ENCODE measurements around the gene CROCC. TPM values are rescaled to one million over a fixed set of nuclear protein-coding genes. Genes with fewer than 3 reads are reported as not detected.

The CROCC gene
- total and polyA plus RNA-seq, 9 of the 15 experiments (the other 6 are each of a cell fraction or from before 2014, with no cell fraction given), result 0.17 to 15.4 (median 7.6) TPM

DNA sequence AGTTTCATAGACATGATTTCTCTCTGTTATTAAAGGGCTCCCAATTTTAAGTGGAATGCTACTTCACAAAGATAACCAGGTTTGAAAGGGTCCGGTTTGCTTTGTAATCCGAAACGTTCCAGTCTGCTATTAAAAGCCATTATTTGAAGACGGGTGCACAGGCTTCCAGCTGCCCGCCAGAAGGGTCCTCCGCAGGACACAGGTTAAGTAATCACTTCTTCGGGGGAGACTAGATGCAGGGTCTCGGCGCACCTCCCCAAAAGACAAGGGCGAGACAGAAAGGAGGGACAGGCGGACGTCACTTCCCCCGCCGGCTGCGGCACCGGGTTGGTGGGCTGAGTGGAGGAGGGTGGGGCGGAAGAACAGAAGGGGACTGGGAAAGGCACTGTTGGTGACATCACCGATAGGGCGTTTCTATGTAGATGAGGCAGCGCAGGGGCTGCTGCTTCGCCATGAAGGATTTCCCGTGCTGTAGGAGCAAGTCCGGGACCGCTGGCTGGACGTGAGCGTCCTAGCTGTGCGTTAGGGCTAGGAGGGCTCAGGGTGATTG lies 17.1 kb upstream of the CROCC start (continued):
- TF ChIP-seq EGR1 (conservative IDR thresholded peaks at IDR 0.05) (no peak), ZNF165 (CRISPR knock-in tag; IDR thresholded peaks at IDR 0.05; ENCODE audit: borderline replicate concordance) (peak; percentile 65; the same call in 1 of the 2 replicates), LCOR (CRISPR knock-in tag; IDR thresholded peaks at IDR 0.05) (no peak), ZNF408 (CRISPR knock-in tag; IDR thresholded peaks at IDR 0.05; ENCODE audit: low read depth) (no peak), STAT5B (CRISPR knock-in tag; IDR thresholded peaks at IDR 0.05) (no peak), ERF (CRISPR knock-in tag; IDR thresholded peaks at IDR 0.05) (no peak), ELF1 (tag; IDR thresholded peaks at IDR 0.05) (no peak), NFIX (CRISPR knock-in tag; IDR thresholded peaks at IDR 0.05; ENCODE audit: low read depth) (no peak), ZKSCAN3 (CRISPR knock-in tag; IDR thresholded peaks at IDR 0.05) (no peak), ZNF134 (CRISPR knock-in tag; conservative IDR thresholded peaks at IDR 0.05) (no peak), NCOA2 (IDR thresholded peaks at IDR 0.05; ENCODE audit: partially characterized antibody in 2 of 2) (no peak), SRF (CRISPR knock-in tag; IDR thresholded peaks at IDR 0.05) (peak in 1 of 2 experiments; percentile 17; a peak in 1 of 4 replicates), ZNF699 (CRISPR knock-in tag; IDR thresholded peaks at IDR 0.05; ENCODE audit: insufficient replicate concordance) (no peak)
- TF ChIP-seq, protein P1, sequence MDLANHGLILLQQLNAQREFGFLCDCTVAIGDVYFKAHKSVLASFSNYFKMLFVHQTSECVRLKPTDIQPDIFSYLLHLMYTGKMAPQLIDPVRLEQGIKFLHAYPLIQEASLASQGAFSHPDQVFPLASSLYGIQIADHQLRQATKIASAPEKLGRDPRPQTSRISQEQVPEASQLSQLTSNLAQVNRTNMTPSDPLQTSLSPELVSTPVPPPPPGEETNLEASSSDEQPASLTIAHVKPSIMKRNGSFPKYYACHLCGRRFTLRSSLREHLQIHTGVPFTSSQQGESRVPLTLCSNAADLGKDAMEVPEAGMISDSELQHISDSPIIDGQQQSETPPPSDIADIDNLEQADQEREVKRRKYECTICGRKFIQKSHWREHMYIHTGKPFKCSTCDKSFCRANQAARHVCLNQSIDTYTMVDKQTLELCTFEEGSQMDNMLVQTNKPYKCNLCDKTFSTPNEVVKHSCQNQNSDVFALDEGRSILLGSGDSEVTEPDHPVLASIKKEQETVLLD (IDR thresholded peaks at IDR 0.05), result no peak
- TF ChIP-seq, protein P2, sequence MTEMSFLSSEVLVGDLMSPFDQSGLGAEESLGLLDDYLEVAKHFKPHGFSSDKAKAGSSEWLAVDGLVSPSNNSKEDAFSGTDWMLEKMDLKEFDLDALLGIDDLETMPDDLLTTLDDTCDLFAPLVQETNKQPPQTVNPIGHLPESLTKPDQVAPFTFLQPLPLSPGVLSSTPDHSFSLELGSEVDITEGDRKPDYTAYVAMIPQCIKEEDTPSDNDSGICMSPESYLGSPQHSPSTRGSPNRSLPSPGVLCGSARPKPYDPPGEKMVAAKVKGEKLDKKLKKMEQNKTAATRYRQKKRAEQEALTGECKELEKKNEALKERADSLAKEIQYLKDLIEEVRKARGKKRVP (CRISPR knock-in tag; IDR thresholded peaks at IDR 0.05), result 0 out of 2 replicates have a peak, but pooled peaks have one; percentile 39
- TF ChIP-seq, protein P3, sequence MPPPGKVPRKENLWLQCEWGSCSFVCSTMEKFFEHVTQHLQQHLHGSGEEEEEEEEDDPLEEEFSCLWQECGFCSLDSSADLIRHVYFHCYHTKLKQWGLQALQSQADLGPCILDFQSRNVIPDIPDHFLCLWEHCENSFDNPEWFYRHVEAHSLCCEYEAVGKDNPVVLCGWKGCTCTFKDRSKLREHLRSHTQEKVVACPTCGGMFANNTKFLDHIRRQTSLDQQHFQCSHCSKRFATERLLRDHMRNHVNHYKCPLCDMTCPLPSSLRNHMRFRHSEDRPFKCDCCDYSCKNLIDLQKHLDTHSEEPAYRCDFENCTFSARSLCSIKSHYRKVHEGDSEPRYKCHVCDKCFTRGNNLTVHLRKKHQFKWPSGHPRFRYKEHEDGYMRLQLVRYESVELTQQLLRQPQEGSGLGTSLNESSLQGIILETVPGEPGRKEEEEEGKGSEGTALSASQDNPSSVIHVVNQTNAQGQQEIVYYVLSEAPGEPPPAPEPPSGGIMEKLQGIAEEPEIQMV (tag; conservative IDR thresholded peaks at IDR 0.05; ENCODE audit: low read depth), result no peak
- TF ChIP-seq, protein P4, sequence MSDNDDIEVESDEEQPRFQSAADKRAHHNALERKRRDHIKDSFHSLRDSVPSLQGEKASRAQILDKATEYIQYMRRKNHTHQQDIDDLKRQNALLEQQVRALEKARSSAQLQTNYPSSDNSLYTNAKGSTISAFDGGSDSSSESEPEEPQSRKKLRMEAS (CRISPR knock-in tag; IDR thresholded peaks at IDR 0.05), result no peak
- TF ChIP-seq, protein P5, sequence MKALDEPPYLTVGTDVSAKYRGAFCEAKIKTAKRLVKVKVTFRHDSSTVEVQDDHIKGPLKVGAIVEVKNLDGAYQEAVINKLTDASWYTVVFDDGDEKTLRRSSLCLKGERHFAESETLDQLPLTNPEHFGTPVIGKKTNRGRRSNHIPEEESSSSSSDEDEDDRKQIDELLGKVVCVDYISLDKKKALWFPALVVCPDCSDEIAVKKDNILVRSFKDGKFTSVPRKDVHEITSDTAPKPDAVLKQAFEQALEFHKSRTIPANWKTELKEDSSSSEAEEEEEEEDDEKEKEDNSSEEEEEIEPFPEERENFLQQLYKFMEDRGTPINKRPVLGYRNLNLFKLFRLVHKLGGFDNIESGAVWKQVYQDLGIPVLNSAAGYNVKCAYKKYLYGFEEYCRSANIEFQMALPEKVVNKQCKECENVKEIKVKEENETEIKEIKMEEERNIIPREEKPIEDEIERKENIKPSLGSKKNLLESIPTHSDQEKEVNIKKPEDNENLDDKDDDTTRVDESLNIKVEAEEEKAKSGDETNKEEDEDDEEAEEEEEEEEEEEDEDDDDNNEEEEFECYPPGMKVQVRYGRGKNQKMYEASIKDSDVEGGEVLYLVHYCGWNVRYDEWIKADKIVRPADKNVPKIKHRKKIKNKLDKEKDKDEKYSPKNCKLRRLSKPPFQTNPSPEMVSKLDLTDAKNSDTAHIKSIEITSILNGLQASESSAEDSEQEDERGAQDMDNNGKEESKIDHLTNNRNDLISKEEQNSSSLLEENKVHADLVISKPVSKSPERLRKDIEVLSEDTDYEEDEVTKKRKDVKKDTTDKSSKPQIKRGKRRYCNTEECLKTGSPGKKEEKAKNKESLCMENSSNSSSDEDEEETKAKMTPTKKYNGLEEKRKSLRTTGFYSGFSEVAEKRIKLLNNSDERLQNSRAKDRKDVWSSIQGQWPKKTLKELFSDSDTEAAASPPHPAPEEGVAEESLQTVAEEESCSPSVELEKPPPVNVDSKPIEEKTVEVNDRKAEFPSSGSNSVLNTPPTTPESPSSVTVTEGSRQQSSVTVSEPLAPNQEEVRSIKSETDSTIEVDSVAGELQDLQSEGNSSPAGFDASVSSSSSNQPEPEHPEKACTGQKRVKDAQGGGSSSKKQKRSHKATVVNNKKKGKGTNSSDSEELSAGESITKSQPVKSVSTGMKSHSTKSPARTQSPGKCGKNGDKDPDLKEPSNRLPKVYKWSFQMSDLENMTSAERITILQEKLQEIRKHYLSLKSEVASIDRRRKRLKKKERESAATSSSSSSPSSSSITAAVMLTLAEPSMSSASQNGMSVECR (CRISPR knock-in tag; IDR thresholded peaks at IDR 0.05), result no peak
- TF ChIP-seq, protein P6, sequence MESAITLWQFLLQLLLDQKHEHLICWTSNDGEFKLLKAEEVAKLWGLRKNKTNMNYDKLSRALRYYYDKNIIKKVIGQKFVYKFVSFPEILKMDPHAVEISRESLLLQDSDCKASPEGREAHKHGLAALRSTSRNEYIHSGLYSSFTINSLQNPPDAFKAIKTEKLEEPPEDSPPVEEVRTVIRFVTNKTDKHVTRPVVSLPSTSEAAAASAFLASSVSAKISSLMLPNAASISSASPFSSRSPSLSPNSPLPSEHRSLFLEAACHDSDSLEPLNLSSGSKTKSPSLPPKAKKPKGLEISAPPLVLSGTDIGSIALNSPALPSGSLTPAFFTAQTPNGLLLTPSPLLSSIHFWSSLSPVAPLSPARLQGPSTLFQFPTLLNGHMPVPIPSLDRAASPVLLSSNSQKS (CRISPR knock-in tag; IDR thresholded peaks at IDR 0.05), result peak; percentile 51; the same call in 1 of the 2 replicates
